Renal cortical epithelial cell (primary cell): ENCODE measurements around the gene LMNTD1. TPM values are rescaled to one million over a fixed set of nuclear protein-coding genes. Genes with fewer than 3 reads are reported as not detected.

Source experiments
- DNase-seq: peaks from one replicate; pipeline ENCODE4 v3.0.0-alpha.2; 2011; ENCODE audit warnings: low read depth
- total RNA-seq: library from RNA; depleted of rRNA; stranded (reverse); fragments of >200 nt; gene quantifications from 2 replicates; pipeline ENCODE4 v1.2.3, GENCODE V29; 2014

Gene LMNTD1
- total RNA-seq, 1 donor from 2014 or later: not detected

GRCh38 chr12:25552681-25553080, 402 bp downstream of the LMNTD1 start:
- no peak for DNase-seq

GRCh38 chr12:25550186-25550585, 2.9 kb downstream of the LMNTD1 start:
- DNase-seq: no peak

- DNase-seq: no peak
Measured at GRCh38 chr12:25549120-25549519, 4.0 kb downstream of the LMNTD1 start.

- no peak for DNase-seq
Measured at GRCh38 chr12:25546318-25546717, 6.8 kb downstream of the LMNTD1 start.

GRCh38 chr12:25533150-25533549, 19.9 kb downstream of the LMNTD1 start:
- no peak for DNase-seq

GRCh38 chr12:25531502-25532052, 21.5 kb downstream of the LMNTD1 start:
- DNase-seq: no peak

- peak; percentile 78 for DNase-seq
Measured at GRCh38 chr12:25529738-25530137, 23.3 kb downstream of the LMNTD1 start.

GRCh38 chr12:25526778-25527177, 26.3 kb downstream of the LMNTD1 start:
- DNase-seq: no peak

- peak; percentile 82 for DNase-seq
Measured at GRCh38 chr12:25524366-25524765, 28.7 kb downstream of the LMNTD1 start.

GRCh38 chr12:25521625-25522256, 31.3 kb downstream of the LMNTD1 start:
- DNase-seq: no peak

- peak; percentile 85 for DNase-seq
Measured at GRCh38 chr12:25518512-25518911, 34.6 kb downstream of the LMNTD1 start.

GRCh38 chr12:25504744-25505143, 48.3 kb downstream of the LMNTD1 start:
- DNase-seq: no peak

GRCh38 chr12:25503666-25504065, 49.4 kb downstream of the LMNTD1 start:
- no peak for DNase-seq

GRCh38 chr12:25502596-25502995, 50.5 kb downstream of the LMNTD1 start:
- no peak for DNase-seq

- DNase-seq: no peak
Measured at GRCh38 chr12:25502118-25502517, 51.0 kb downstream of the LMNTD1 start.

- peak; percentile 65 for DNase-seq
Measured at GRCh38 chr12:25501549-25501948, 51.5 kb downstream of the LMNTD1 start.

- DNase-seq: peak; percentile 87
Measured at GRCh38 chr12:25500651-25501050, 52.4 kb downstream of the LMNTD1 start.

- DNase-seq: no peak
Measured at GRCh38 chr12:25497021-25497420, 56.1 kb downstream of the LMNTD1 start.

- DNase-seq: no peak
Measured at GRCh38 chr12:25496098-25496587, 56.9 kb downstream of the LMNTD1 start.

- peak; percentile 93 for DNase-seq
Measured at GRCh38 chr12:25495331-25496097, 57.6 kb downstream of the LMNTD1 start.

- DNase-seq: no peak
Measured at GRCh38 chr12:25494926-25495325, 58.2 kb downstream of the LMNTD1 start.

GRCh38 chr12:25493682-25494081, 59.4 kb downstream of the LMNTD1 start:
- DNase-seq: no peak
